Measurements from ENCODE around the gene CD4.

Gene CD4

DNA sequence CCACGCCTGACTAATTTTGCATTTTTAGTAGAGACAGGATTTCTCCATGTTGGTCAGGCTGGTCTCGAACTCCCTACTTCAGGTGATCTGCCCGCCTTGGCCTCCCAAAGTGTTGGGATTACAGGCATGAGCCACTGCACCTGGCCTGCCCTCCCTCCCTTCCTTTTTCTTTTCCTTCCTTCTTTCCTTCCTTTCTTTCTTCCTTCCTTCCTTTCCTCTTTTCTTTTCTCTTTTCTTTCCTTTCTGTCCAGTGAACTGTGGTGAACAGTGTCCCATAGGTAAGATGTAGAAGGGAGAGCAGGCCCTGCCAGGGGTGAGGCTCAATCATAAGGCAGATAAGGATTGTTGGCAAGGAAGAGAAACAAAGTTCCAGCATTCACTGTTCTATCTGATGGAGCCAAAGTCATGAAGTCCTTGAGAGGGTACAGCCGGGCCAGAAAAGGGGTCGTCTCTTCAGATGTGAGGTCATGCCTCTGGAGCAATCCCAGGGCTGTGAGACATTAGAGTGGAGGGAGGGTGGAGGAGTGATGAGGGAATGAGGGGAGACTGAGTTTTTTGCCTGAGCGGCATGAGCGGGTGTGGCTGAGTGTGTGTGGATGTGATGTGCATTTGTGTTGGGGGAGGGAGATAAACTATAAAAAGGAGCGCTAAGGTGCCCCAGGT lies 32.2 kb upstream of the CD4 start:
- H3K4me2 ChIP-seq (ENCODE audit: low read depth, low read length, poor library complexity, severe bottlenecking): no peak overlapping the region

DNA sequence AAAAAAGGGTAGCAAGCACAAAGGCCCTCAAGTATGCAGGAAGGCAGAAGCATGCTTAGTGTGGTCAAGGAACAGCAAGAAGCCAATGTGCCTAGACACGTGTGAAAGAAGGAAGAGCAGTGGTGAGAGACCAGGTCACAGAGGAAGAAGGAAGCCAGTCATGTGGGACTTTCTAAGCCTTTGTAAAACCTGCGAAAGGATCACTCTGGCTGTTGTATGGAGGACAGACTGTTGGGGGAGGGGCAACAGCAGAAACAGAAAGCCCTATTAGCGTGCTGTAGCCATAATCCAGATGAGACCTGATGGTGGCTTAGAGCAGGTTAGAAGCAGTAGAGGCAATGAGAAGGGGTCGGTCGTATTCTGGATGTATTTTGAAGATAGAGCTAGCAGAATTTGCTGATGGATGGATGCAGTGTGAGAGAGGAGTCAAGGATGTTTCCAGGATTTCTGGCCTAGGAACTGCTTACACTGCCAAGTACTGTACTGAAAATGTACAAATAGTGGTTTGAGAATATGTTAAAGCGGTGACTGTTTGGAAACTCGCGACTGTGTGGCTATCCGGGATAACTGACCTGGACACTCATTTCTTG lies 30.7 kb upstream of the CD4 start:
- H3K27me3 ChIP-seq (ENCODE audit: low read length): no peaks in the 10 kb centered on the region
- H2AFZ ChIP-seq (ENCODE audit: low read depth, low read length, severe bottlenecking): no peak overlapping the region
- H3K4me3 ChIP-seq (ENCODE audit: insufficient read depth, low read length, poor library complexity, severe bottlenecking): no peak overlapping the region
- H3K4me2 ChIP-seq (ENCODE audit: low read depth, low read length, poor library complexity, severe bottlenecking): no peak overlapping the region
- no peaks in the 10 kb centered on the region for H3K79me2 ChIP-seq (ENCODE audit: insufficient read depth, low read length)
- H3K36me3 ChIP-seq (ENCODE audit: low read length): no peaks in the 10 kb centered on the region
- no peak for TF ChIP-seq EZH2phosphoT487 (conservative IDR thresholded peaks at IDR 0.05; ENCODE audit: low read length)
- TF ChIP-seq, protein P1, sequence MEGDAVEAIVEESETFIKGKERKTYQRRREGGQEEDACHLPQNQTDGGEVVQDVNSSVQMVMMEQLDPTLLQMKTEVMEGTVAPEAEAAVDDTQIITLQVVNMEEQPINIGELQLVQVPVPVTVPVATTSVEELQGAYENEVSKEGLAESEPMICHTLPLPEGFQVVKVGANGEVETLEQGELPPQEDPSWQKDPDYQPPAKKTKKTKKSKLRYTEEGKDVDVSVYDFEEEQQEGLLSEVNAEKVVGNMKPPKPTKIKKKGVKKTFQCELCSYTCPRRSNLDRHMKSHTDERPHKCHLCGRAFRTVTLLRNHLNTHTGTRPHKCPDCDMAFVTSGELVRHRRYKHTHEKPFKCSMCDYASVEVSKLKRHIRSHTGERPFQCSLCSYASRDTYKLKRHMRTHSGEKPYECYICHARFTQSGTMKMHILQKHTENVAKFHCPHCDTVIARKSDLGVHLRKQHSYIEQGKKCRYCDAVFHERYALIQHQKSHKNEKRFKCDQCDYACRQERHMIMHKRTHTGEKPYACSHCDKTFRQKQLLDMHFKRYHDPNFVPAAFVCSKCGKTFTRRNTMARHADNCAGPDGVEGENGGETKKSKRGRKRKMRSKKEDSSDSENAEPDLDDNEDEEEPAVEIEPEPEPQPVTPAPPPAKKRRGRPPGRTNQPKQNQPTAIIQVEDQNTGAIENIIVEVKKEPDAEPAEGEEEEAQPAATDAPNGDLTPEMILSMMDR (IDR thresholded peaks at IDR 0.05; ENCODE audit: insufficient read depth, low read length, poor library complexity, severe bottlenecking): no peak
- no peaks in the 10 kb centered on the region for H3K9me2 ChIP-seq (replicated peaks; ENCODE audit: insufficient read depth, low read length)
- no peaks in the 10 kb centered on the region for H3F3A ChIP-seq (ENCODE audit: insufficient read depth)
- no peaks in the 10 kb centered on the region for H3K9me3 ChIP-seq (ENCODE audit: insufficient read depth, low read length)
- no peak overlapping the region for H3K9ac ChIP-seq (ENCODE audit: low read length)
- H3K27ac ChIP-seq (ENCODE audit: low read depth, low read length): no peak overlapping the region
- H4K20me1 ChIP-seq (ENCODE audit: low read depth, low read length): no peaks in the 10 kb centered on the region

More for the DNA sequence above, 32.2 kb upstream of the CD4 start:
- no peak overlapping the region for H2AFZ ChIP-seq (ENCODE audit: low read depth, low read length, severe bottlenecking)
- peaks cover 7% of the 10 kb centered on the region for H3K79me2 ChIP-seq (ENCODE audit: insufficient read depth, low read length)
- H3F3A ChIP-seq (ENCODE audit: insufficient read depth): no peaks in the 10 kb centered on the region
- no peak overlapping the region for H3K27ac ChIP-seq (ENCODE audit: low read depth, low read length)
- no peaks in the 10 kb centered on the region for H3K27me3 ChIP-seq (ENCODE audit: low read length)
- no peaks in the 10 kb centered on the region for H3K36me3 ChIP-seq (ENCODE audit: low read length)
- H3K9me3 ChIP-seq (ENCODE audit: insufficient read depth, low read length): no peaks in the 10 kb centered on the region
- H3K9me2 ChIP-seq (replicated peaks; ENCODE audit: insufficient read depth, low read length): no peaks in the 10 kb centered on the region
- no peak overlapping the region for H3K9ac ChIP-seq (ENCODE audit: low read length)
- H4K20me1 ChIP-seq (ENCODE audit: low read depth, low read length): no peaks in the 10 kb centered on the region
- TF ChIP-seq EZH2phosphoT487 (conservative IDR thresholded peaks at IDR 0.05; ENCODE audit: low read length): no peak
- TF ChIP-seq, protein P1 (IDR thresholded peaks at IDR 0.05; ENCODE audit: insufficient read depth, low read length, poor library complexity, severe bottlenecking): no peak
- H3K4me3 ChIP-seq (ENCODE audit: insufficient read depth, low read length, poor library complexity, severe bottlenecking): no peak overlapping the region

DNA sequence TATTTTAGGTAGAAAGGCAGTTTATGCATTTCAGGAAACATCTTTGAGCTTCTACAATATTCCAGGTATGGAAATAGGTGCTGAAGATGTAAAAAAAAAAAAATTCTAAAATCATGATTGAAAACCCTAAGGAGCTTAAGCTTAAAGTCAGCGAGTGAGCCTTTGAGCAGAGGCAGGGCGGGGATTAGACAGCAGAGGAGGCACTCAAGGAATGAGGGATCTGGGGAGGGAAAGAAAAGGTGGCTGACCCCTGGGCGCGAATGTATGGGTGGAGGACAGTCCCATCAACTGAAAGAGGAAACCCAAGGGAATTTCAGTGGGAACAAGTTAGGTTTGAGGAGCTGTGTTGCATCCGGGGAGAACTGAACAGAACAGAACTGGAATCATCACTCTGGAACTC lies 29.6 kb upstream of the CD4 start:
- TF ChIP-seq, protein P1 (IDR thresholded peaks at IDR 0.05; ENCODE audit: insufficient read depth, low read length, poor library complexity, severe bottlenecking): no peak
- TF ChIP-seq EZH2phosphoT487 (conservative IDR thresholded peaks at IDR 0.05; ENCODE audit: low read length): no peak
- no peaks in the 10 kb centered on the region for H3K9me2 ChIP-seq (replicated peaks; ENCODE audit: insufficient read depth, low read length)
- H3K9ac ChIP-seq (ENCODE audit: low read length): no peak overlapping the region
- H3K27ac ChIP-seq (ENCODE audit: low read depth, low read length): no peak overlapping the region
- no peak overlapping the region for H2AFZ ChIP-seq (ENCODE audit: low read depth, low read length, severe bottlenecking)
- no peak overlapping the region for H3K4me3 ChIP-seq (ENCODE audit: insufficient read depth, low read length, poor library complexity, severe bottlenecking)
- no peaks in the 10 kb centered on the region for H4K20me1 ChIP-seq (ENCODE audit: low read depth, low read length)
- H3K4me2 ChIP-seq (ENCODE audit: low read depth, low read length, poor library complexity, severe bottlenecking): no peak overlapping the region
- no peaks in the 10 kb centered on the region for H3F3A ChIP-seq (ENCODE audit: insufficient read depth)
- no peaks in the 10 kb centered on the region for H3K27me3 ChIP-seq (ENCODE audit: low read length)
- no peaks in the 10 kb centered on the region for H3K79me2 ChIP-seq (ENCODE audit: insufficient read depth, low read length)
- H3K9me3 ChIP-seq (ENCODE audit: insufficient read depth, low read length): no peaks in the 10 kb centered on the region
- H3K36me3 ChIP-seq (ENCODE audit: low read length): no peaks in the 10 kb centered on the region
